SK-N-SH (cell line): Measurements from ENCODE around the gene PCNT. TPM values are rescaled to one million over a fixed set of nuclear protein-coding genes. Genes with fewer than 3 reads are reported as not detected.

ENCODE experiments used
- CTCF ChIA-PET: fragments of 300-600, 350-600 bp; formaldehyde crosslinking; extraction: SDS; loops from one replicate; lab custom pipeline; 2021; lab: Yijun Ruan, JAX
- POLR2A ChIA-PET: fragments of 350-600 bp; sonication (Branson Sonifier 250); formaldehyde crosslinking; extraction: SDS; loops from one replicate; lab custom pipeline; 2020; ENCODE audit warnings: antibody characterized with exemption, inconsistent platforms; lab: Yijun Ruan, JAX
- DNase-seq: peaks from one replicate; pipeline ENCODE4 v3.0.0; 2012
- H2AFZ ChIP-seq: fragments of 200-600 bp; sonication (generic); 2 replicates; pipeline ENCODE4 v1.8.1; 2016; ENCODE audit warnings: antibody characterized with exemption, mild to moderate bottlenecking, low read depth
- H3F3A ChIP-seq: fragments of 200-600 bp; sonication (generic); replicated peaks from 2 replicates; pipeline ENCODE3; 2016; ENCODE audit warnings: antibody characterized with exemption, mild to moderate bottlenecking; ENCODE audit not compliant: insufficient read depth
- H3K27ac ChIP-seq, 2 experiments: fragments of 200-500 bp in 1 of 2; fragments of 200-600 bp in 1 of 2; sonication (Bioruptor generic) in 1 of 2; sonication (generic), shearing (Covaris generic) in 1 of 2; 2 replicates each; pipeline versions ENCODE4 v1.5.1 to v1.6.1; 2014 to 2016; ENCODE audit warnings: low read depth in 2 of 2, inconsistent platforms in 1 of 2, low read length in 1 of 2, mild to moderate bottlenecking in 1 of 2, mixed read lengths in 1 of 2
- H3K27me3 ChIP-seq: fragments of 200-600 bp; sonication (generic), shearing (Covaris generic); 2 replicates; pipeline ENCODE4 v1.6.1; 2016; ENCODE audit warnings: mixed run types; ENCODE audit not compliant: insufficient read depth
- H3K36me3 ChIP-seq, 2 experiments: fragments of 200-500 bp in 1 of 2; fragments of 200-600 bp in 1 of 2; sonication (Bioruptor generic) in 1 of 2; sonication (generic) in 1 of 2; replicated peaks in 1 of 2; 2 replicates each; pipeline versions ENCODE3 to v1.5.1; 2014 to 2016; ENCODE audit warnings: low read length in 1 of 2, mild to moderate bottlenecking in 1 of 2; ENCODE audit not compliant: insufficient read depth in 2 of 2, control insufficient read depth in 1 of 2
- H3K4me1 ChIP-seq, 2 experiments: fragments of 200-500 bp in 1 of 2; fragments of 200-600 bp in 1 of 2; sonication (Bioruptor generic) in 1 of 2; sonication (generic), shearing (Covaris generic) in 1 of 2; 2 replicates each; pipeline versions ENCODE4 v1.5.1 to v1.6.1; 2014 to 2016; ENCODE audit warnings: low read depth in 1 of 2, low read length in 1 of 2, mixed run types in 1 of 2; ENCODE audit not compliant: insufficient read depth in 2 of 2, control insufficient read depth in 1 of 2
- H3K4me2 ChIP-seq: fragments of 200-600 bp; sonication (generic), shearing (Covaris generic); 2 replicates; pipeline ENCODE4 v1.6.1; 2017; ENCODE audit warnings: mixed run types
- H3K4me3 ChIP-seq, 2 experiments: fragments of 200-500 bp in 1 of 2; fragments of 200-600 bp in 1 of 2; sonication (Bioruptor generic) in 1 of 2; sonication (generic), shearing (Covaris generic) in 1 of 2; 2 replicates each; pipeline versions ENCODE4 v1.5.1 to v1.8.1; 2014 to 2016; ENCODE audit warnings: low read depth in 2 of 2, inconsistent platforms in 1 of 2, low read length in 1 of 2, mild to moderate bottlenecking in 1 of 2, mixed read lengths in 1 of 2, moderate library complexity in 1 of 2
- H3K79me2 ChIP-seq: fragments of 200-600 bp; sonication (generic); 2 replicates; pipeline ENCODE4 v1.8.1; 2017; ENCODE audit warnings: mild to moderate bottlenecking; ENCODE audit not compliant: insufficient read depth
- H3K9ac ChIP-seq: fragments of 200-600 bp; sonication (generic); 2 replicates; pipeline ENCODE4 v1.6.1; 2017; ENCODE audit warnings: mixed run types
- H3K9me2 ChIP-seq: fragments of 200-600 bp; sonication (generic); 2 replicates; pipeline ENCODE4 v1.6.1; 2017; ENCODE audit warnings: mixed run types
- H3K9me3 ChIP-seq: fragments of 200-600 bp; sonication (generic); 2 replicates; pipeline ENCODE4 v1.6.1; 2017; ENCODE audit warnings: mixed run types, mild to moderate bottlenecking, moderate library complexity
- H4K20me1 ChIP-seq: fragments of 200-600 bp; sonication (generic); 2 replicates; pipeline ENCODE4 v1.6.1; 2017; ENCODE audit warnings: mild to moderate bottlenecking, mixed run types; ENCODE audit not compliant: insufficient read depth
- EP300 ChIP-seq, 2 experiments: IDR thresholded peaks; 2 replicates each; pipeline versions ENCODE4 v1.4.0 to v1.6.1; 2012; ENCODE audit warnings: borderline replicate concordance in 1 of 2, low read depth in 1 of 2, low read length in 1 of 2
- FOXM1 ChIP-seq: IDR thresholded peaks from 2 replicates; pipeline ENCODE4 v1.4.0; 2012; ENCODE audit warnings: low read depth, mild to moderate bottlenecking
- GABPA ChIP-seq: IDR thresholded peaks from 2 replicates; pipeline ENCODE4 v1.4.0; 2012; ENCODE audit warnings: low read depth, mild to moderate bottlenecking
- MXI1 ChIP-seq: IDR thresholded peaks from 2 replicates; pipeline ENCODE4 v1.6.1; 2012; ENCODE audit warnings: mild to moderate bottlenecking, low read depth, low read length, improper control_type of control experiment
- NFIC ChIP-seq: IDR thresholded peaks from 2 replicates; pipeline ENCODE4 v1.4.0; 2012; ENCODE audit warnings: borderline replicate concordance
- NRF1 ChIP-seq: IDR thresholded peaks from 2 replicates; pipeline ENCODE4 v1.6.1; 2012; ENCODE audit warnings: low read depth, mild to moderate bottlenecking, low read length
- POLR2AphosphoS5 ChIP-seq: IDR thresholded peaks from 2 replicates; pipeline ENCODE4 v1.6.1; 2012; ENCODE audit warnings: low read depth, low read length
- RAD21 ChIP-seq: IDR thresholded peaks from 2 replicates; pipeline ENCODE4 v1.6.1; 2012; ENCODE audit warnings: mild to moderate bottlenecking, low read length
- RXRA ChIP-seq: IDR thresholded peaks from 2 replicates; pipeline ENCODE4 v1.4.0; 2012; ENCODE audit warnings: low read depth, mild to moderate bottlenecking, borderline replicate concordance
- SMC3 ChIP-seq: IDR thresholded peaks from 2 replicates; pipeline ENCODE4 v1.6.1; 2012; ENCODE audit warnings: low read depth, low read length, improper control_type of control experiment
- TAF1 ChIP-seq: IDR thresholded peaks from 2 replicates; pipeline ENCODE4 v1.6.1; 2012; ENCODE audit warnings: low read depth, mild to moderate bottlenecking, low read length, moderate library complexity, borderline replicate concordance
- TCF12 ChIP-seq: IDR thresholded peaks from 2 replicates; pipeline ENCODE4 v1.4.0; 2012
- TEAD4 ChIP-seq: IDR thresholded peaks from 2 replicates; pipeline ENCODE4 v1.4.0; 2012; ENCODE audit warnings: mild to moderate bottlenecking, borderline replicate concordance; ENCODE audit not compliant: insufficient read depth
- YY1 ChIP-seq: IDR thresholded peaks from 2 replicates; pipeline ENCODE4 v1.4.0; 2012; ENCODE audit warnings: low read depth, mild to moderate bottlenecking
- WGBS: methylation state at CpG from one replicate; pipeline ENCODE4 v1.1.6; 2017; ENCODE audit warnings: low lambda C conversion rate; 5-methylcytosine and 5-hydroxymethylcytosine counted together
- polyA plus RNA-seq, 3 experiments: library from polyadenylated mRNA; depleted of rRNA; stranded (reverse); fragments of >200 nt; gene quantifications; 2 replicates each; pipeline ENCODE4 v1.2.3, GENCODE V29; 2012
- TF ChIP-seq, protein P1 (sequence below): IDR thresholded peaks from 2 replicates; pipeline ENCODE4 v1.4.0; 2012; ENCODE audit warnings: low read depth, borderline replicate concordance
- TF ChIP-seq, protein P2 (sequence below): fragments of 150-350 bp; IDR thresholded peaks from 2 replicates; pipeline ENCODE4 v1.6.1; 2016; ENCODE audit warnings: mild to moderate bottlenecking, low read depth, low read length
- TF ChIP-seq, protein P3 (sequence below): IDR thresholded peaks from 2 replicates; pipeline ENCODE4; 2012
- TF ChIP-seq, protein P4 (sequence below): IDR thresholded peaks from 2 replicates; pipeline ENCODE4 v1.4.0; 2012; ENCODE audit warnings: low read depth

Gene PCNT
- polyA plus RNA-seq, 1 of the 3 experiments (the other 2 are of a cell fraction): 15.7 TPM

DNA sequence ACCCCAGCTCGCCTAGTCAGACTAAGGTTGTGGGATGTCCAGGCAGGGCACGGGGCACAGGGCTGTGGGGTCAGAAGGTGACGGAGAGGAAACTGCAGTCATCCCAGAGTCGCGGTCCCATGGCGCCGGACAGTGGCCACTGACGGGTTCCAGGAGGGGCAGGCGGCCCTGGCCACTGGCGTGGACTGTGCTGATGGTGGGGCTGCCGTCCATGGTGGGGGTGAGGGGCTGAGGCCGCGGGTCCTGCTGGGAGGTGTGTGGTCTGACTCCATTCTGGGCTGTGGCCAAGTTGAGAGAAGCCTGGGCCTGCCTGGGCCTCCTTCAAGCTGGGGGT is 32.0 kb downstream of the PCNT start:
- TF ChIP-seq, protein P1, sequence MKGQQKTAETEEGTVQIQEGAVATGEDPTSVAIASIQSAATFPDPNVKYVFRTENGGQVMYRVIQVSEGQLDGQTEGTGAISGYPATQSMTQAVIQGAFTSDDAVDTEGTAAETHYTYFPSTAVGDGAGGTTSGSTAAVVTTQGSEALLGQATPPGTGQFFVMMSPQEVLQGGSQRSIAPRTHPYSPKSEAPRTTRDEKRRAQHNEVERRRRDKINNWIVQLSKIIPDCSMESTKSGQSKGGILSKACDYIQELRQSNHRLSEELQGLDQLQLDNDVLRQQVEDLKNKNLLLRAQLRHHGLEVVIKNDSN: no peak
- no peaks in the 10 kb centered on the region for H3K4me1 ChIP-seq
- H3K4me2 ChIP-seq: no peak overlapping the region
- peaks cover 17 to 59% of the 10 kb centered on the region in 2 experiments for H3K36me3 ChIP-seq
- POLR2A ChIA-PET: no interaction called here
- H4K20me1 ChIP-seq: no peaks in the 10 kb centered on the region
- H3K9me2 ChIP-seq: no peaks in the 10 kb centered on the region
- H3K9ac ChIP-seq: no peak overlapping the region
- H3K27me3 ChIP-seq: no peaks in the 10 kb centered on the region
- no peak for DNase-seq
- H3F3A ChIP-seq: no peaks in the 10 kb centered on the region
- no peak overlapping the region for H2AFZ ChIP-seq
- no peak overlapping the region for H3K4me3 ChIP-seq
- no peak overlapping the region for H3K27ac ChIP-seq
- no peaks in the 10 kb centered on the region for H3K79me2 ChIP-seq
- WGBS: 100% methylated on average over 2 of the region's 13 CpGs
- H3K9me3 ChIP-seq: no peaks in the 10 kb centered on the region
- CTCF ChIA-PET: no interaction called here

DNA sequence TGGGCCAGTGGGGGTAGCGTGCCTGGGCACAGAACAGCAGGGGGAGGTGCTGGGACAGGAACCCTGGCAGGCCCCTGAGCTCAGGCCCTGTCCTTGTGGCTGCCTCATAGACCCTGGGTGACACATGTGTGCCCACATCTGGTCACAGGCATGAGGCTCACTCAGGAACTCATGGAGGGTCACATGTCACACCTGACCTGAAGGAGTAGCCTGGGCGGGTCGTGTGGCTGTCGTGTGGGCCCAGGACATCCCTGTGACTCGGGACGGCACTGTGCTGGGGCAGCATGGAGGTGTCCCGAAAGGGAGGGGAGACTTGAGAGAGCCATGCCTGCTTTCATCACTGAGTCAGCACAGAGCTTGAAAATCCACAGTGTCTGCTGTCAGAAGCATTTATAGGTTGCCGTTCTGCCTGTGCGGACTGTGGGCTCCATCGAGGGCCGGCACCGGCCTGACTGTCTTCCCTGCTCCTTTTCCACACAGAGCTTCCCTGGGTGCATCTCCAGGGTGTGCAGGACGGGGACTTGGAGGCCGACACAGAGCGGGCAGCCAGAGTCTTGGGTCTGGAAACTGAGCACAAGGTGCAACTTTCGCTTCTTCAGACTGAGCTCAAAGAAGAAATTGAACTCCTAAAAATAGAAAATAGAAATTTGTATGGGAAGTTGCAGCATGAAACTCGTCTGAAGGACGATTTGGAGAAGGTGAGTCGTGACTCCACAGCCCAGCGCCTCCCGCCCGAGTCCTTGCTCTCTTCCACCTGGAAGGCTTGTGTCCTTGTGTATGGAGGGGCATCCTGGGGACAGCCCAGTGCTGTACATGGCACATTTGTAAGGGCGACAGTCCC is 32.8 kb downstream of the PCNT start:
- no peak for DNase-seq
- Histone ChIP-seq H3K9ac (no peak overlapping the region), H3K36me3 (peaks cover 22 to 54% of the 10 kb centered on the region in 2 experiments), H3K9me3 (no peaks in the 10 kb centered on the region), H4K20me1 (no peaks in the 10 kb centered on the region)
- POLR2A ChIA-PET: no interaction called here
- WGBS: 90% methylated on average over 20 of the region's 23 CpGs
- no peak for TF ChIP-seq FOXM1
- no peak for TF ChIP-seq GABPA
- no peak for TF ChIP-seq POLR2AphosphoS5
- TF ChIP-seq NRF1: no peak
- no peak for TF ChIP-seq TEAD4
- TF ChIP-seq NFIC: no peak
- no peak for TF ChIP-seq YY1
- TF ChIP-seq, protein P2, sequence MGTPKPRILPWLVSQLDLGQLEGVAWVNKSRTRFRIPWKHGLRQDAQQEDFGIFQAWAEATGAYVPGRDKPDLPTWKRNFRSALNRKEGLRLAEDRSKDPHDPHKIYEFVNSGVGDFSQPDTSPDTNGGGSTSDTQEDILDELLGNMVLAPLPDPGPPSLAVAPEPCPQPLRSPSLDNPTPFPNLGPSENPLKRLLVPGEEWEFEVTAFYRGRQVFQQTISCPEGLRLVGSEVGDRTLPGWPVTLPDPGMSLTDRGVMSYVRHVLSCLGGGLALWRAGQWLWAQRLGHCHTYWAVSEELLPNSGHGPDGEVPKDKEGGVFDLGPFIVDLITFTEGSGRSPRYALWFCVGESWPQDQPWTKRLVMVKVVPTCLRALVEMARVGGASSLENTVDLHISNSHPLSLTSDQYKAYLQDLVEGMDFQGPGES: no peak
- no peak for TF ChIP-seq SMC3
- no peak for TF ChIP-seq MXI1
- TF ChIP-seq EP300 (IDR thresholded peaks at IDR 0.05; ENCODE audit: borderline replicate concordance in 1 of 2, low read depth in 1 of 2, low read length in 1 of 2): no peak
- TF ChIP-seq, protein P3, sequence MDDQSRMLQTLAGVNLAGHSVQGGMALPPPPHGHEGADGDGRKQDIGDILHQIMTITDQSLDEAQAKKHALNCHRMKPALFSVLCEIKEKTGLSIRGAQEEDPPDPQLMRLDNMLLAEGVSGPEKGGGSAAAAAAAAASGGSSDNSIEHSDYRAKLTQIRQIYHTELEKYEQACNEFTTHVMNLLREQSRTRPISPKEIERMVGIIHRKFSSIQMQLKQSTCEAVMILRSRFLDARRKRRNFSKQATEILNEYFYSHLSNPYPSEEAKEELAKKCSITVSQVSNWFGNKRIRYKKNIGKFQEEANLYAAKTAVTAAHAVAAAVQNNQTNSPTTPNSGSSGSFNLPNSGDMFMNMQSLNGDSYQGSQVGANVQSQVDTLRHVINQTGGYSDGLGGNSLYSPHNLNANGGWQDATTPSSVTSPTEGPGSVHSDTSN: no peak
- TF ChIP-seq RXRA: no peak
- no peak for TF ChIP-seq TAF1
- TF ChIP-seq, protein P1: no peak
- no peak for TF ChIP-seq RAD21
- no peak for TF ChIP-seq TCF12
- TF ChIP-seq, protein P4, sequence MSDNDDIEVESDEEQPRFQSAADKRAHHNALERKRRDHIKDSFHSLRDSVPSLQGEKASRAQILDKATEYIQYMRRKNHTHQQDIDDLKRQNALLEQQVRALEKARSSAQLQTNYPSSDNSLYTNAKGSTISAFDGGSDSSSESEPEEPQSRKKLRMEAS: no peak
- TF ChIP-seq, all 33 proteins: peak for 0
- H3K27ac ChIP-seq: no peak overlapping the region
- no peaks in the 10 kb centered on the region for H3F3A ChIP-seq
- H3K79me2 ChIP-seq: no peaks in the 10 kb centered on the region
- no peaks in the 10 kb centered on the region for H3K4me1 ChIP-seq
- no peak overlapping the region for H3K4me3 ChIP-seq
- no peaks in the 10 kb centered on the region for H3K27me3 ChIP-seq
- H3K4me2 ChIP-seq: no peak overlapping the region
- H2AFZ ChIP-seq: no peak overlapping the region
- CTCF ChIA-PET: no interaction called here
- H3K9me2 ChIP-seq: no peaks in the 10 kb centered on the region
